H1 (cell line): ENCODE measurements around the gene TEF. TPM values are rescaled to one million over a fixed set of nuclear protein-coding genes. Genes with fewer than 3 reads are reported as not detected.

Experiments
- BACH1 ChIP-seq: IDR thresholded peaks from 2 replicates; pipeline ENCODE4 v1.6.1; 2012; ENCODE audit warnings: low read length, improper control_type of control experiment
- CBX8 ChIP-seq: fragments of 300-800, 300-1000 bp; sonication (generic); IDR thresholded peaks from 2 replicates; pipeline ENCODE4 v1.7.1; 2016; ENCODE audit warnings: low read depth, low read length, borderline replicate concordance
- EP300 ChIP-seq, 2 experiments: IDR thresholded peaks; 1 replicate in 1 of 2; 2 replicates in 1 of 2; pipeline ENCODE4 v1.6.1; 2011 to 2012; ENCODE audit warnings: low read depth in 2 of 2, low read length in 2 of 2, mild to moderate bottlenecking in 2 of 2, borderline replicate concordance in 1 of 2, inconsistent platforms in 1 of 2, moderate library complexity in 1 of 2
- polyA plus RNA-seq, 7 experiments: library from polyadenylated mRNA; depleted of rRNA in 3 of 7; stranded (reverse) in 5 of 7; unstranded in 2 of 7; fragments of >200 nt in 5 of 7; fragments of 200-250 nt in 2 of 7; gene quantifications; 1 replicate in 5 of 7; 2 replicates in 1 of 7; 4 replicates in 1 of 7; pipeline versions ENCODE4 v1.2.1 to v1.2.3, GENCODE V29; 2011 to 2013; ENCODE audit warnings: missing spikeins in 2 of 7, mixed read lengths in 2 of 7
- total RNA-seq: library from RNA; stranded (reverse); fragmentation: NEBNext Ultra II Directional; extraction: Animal tissue kit (Norgen Biotek cat#: 25700); gene quantifications from 2 replicates; pipeline ENCODE4 v1.2.1, GENCODE V29; 2021
- TF ChIP-seq, protein P1 (sequence below): IDR thresholded peaks from 2 replicates; pipeline ENCODE4 v1.6.1; 2011; ENCODE audit warnings: low read length, improper control_type of control experiment
- TF ChIP-seq, protein P2 (sequence below): IDR thresholded peaks from 2 replicates; pipeline ENCODE4 v1.6.1; 2011; ENCODE audit warnings: low read depth, mild to moderate bottlenecking, low read length; ENCODE audit not compliant: insufficient read depth

TEF gene
- total and polyA plus RNA-seq, 2 of the 8 experiments (the other 6 are each of a cell fraction or from before 2014, with no cell fraction given), result 7.4 to 9.0 TPM

DNA sequence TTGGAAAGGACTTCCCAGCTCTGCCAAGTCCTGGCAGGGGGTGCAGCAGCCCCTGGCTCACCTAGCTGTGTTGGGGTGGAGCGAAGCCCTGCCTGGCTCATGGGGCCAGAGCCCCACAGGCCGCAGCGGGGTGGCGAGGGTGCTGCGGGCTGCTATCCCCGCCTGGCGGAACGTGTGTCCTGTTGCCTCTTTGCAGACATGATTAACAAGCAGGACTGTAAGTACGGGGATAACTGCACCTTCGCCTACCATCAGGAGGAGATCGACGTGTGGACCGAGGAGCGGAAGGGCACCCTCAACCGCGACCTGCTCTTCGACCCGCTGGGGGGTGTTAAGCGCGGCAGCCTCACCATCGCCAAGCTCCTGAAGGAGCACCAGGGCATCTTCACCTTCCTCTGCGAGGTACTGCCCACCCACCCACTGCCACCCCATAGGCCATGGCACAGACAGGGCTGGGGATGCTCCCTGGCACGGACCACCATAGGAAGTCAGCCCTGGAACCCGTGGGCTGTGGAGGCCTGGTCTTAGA, 35.9 kb upstream of the TEF start (continued):
- TF ChIP-seq BACH1 (no peak), CBX8 (no peak), EP300 (IDR thresholded peaks at IDR 0.05; ENCODE audit: borderline replicate concordance in 1 of 2, low read depth in 2 of 2, low read length in 2 of 2) (no peak)
- TF ChIP-seq, protein P1, sequence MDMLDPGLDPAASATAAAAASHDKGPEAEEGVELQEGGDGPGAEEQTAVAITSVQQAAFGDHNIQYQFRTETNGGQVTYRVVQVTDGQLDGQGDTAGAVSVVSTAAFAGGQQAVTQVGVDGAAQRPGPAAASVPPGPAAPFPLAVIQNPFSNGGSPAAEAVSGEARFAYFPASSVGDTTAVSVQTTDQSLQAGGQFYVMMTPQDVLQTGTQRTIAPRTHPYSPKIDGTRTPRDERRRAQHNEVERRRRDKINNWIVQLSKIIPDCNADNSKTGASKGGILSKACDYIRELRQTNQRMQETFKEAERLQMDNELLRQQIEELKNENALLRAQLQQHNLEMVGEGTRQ, result no peak
- TF ChIP-seq, protein P2, sequence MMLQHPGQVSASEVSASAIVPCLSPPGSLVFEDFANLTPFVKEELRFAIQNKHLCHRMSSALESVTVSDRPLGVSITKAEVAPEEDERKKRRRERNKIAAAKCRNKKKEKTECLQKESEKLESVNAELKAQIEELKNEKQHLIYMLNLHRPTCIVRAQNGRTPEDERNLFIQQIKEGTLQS, result no peak
